Measurements from ENCODE around the gene PPM1A. TPM values are rescaled to one million over a fixed set of nuclear protein-coding genes. Genes with fewer than 3 reads are reported as not detected.

The PPM1A gene
- total and polyA plus RNA-seq, 2 donors from 2014 or later: 42.3 to 60.3 TPM

- Histone ChIP-seq H3K4me3 (ENCODE audit: low read length in 3 of 3) (no peak overlapping the region), H3K27me3 (ENCODE audit: control insufficient read depth, insufficient read depth, low read length) (no peaks in the 10 kb centered on the region), H3K9me3 (ENCODE audit: control insufficient read depth in 2 of 3, insufficient read depth in 1 of 3, low read length in 3 of 3) (no peaks in the 10 kb centered on the region), H3K27ac (ENCODE audit: low read depth in 2 of 2, low read length in 2 of 2) (no peak overlapping the region), H3K9ac (ENCODE audit: low read length in 3 of 3) (no peak overlapping the region), H3K36me3 (ENCODE audit: control insufficient read depth in 2 of 3, insufficient read depth in 3 of 3, low read length in 3 of 3) (no peaks in the 10 kb centered on the region), H3K4me1 (ENCODE audit: control insufficient read depth in 2 of 3, insufficient read depth in 2 of 3, low read depth in 1 of 3, low read length in 3 of 3) (peaks cover 0 to 11% (median 0%) of the 10 kb centered on the region in 3 donors)
- TF ChIP-seq CTCF (IDR thresholded peaks at IDR 0.05; ENCODE audit: borderline replicate concordance, extremely low read depth, insufficient read depth): no peak
- intact Hi-C loops (cut with DNase I): no loop called here
- FAIRE-seq: no peak
- no peak for DNase-seq
These were observed 33.3 kb upstream of the PPM1A start for GRCh38 chr14:60215520-60216420.

- intact Hi-C loops (cut with DNase I): no loop called here
- Histone ChIP-seq H3K36me3 (ENCODE audit: control insufficient read depth in 2 of 3, insufficient read depth in 3 of 3, low read length in 3 of 3) (no peaks in the 10 kb centered on the region), H3K27me3 (ENCODE audit: control insufficient read depth, insufficient read depth, low read length) (no peaks in the 10 kb centered on the region), H3K9ac (ENCODE audit: low read length in 3 of 3) (no peak overlapping the region), H3K27ac (ENCODE audit: low read depth in 2 of 2, low read length in 2 of 2) (no peak overlapping the region), H3K4me1 (ENCODE audit: control insufficient read depth in 2 of 3, insufficient read depth in 2 of 3, low read depth in 1 of 3, low read length in 3 of 3) (peaks cover 0 to 11% (median 0%) of the 10 kb centered on the region in 3 donors), H3K9me3 (ENCODE audit: control insufficient read depth in 2 of 3, insufficient read depth in 1 of 3, low read length in 3 of 3) (no peaks in the 10 kb centered on the region), H3K4me3 (ENCODE audit: low read length in 3 of 3) (no peak overlapping the region)
- DNase-seq: no peak
- TF ChIP-seq CTCF (IDR thresholded peaks at IDR 0.05; ENCODE audit: borderline replicate concordance, extremely low read depth, insufficient read depth): no peak
- FAIRE-seq: no peak
These were observed 31.3 kb upstream of the PPM1A start for GRCh38 chr14:60217713-60218112.

- Histone ChIP-seq H3K9me3 (ENCODE audit: control insufficient read depth in 2 of 3, insufficient read depth in 1 of 3, low read length in 3 of 3) (no peaks in the 10 kb centered on the region), H3K4me3 (ENCODE audit: low read length in 3 of 3) (no peak overlapping the region), H3K9ac (ENCODE audit: low read length in 3 of 3) (no peak overlapping the region), H3K27ac (ENCODE audit: low read depth in 2 of 2, low read length in 2 of 2) (no peak overlapping the region), H3K36me3 (ENCODE audit: control insufficient read depth in 2 of 3, insufficient read depth in 3 of 3, low read length in 3 of 3) (no peaks in the 10 kb centered on the region), H3K27me3 (ENCODE audit: control insufficient read depth, insufficient read depth, low read length) (no peaks in the 10 kb centered on the region), H3K4me1 (ENCODE audit: control insufficient read depth in 2 of 3, insufficient read depth in 2 of 3, low read depth in 1 of 3, low read length in 3 of 3) (peaks cover 0 to 8% (median 0%) of the 10 kb centered on the region in 3 donors)
- TF ChIP-seq CTCF (IDR thresholded peaks at IDR 0.05; ENCODE audit: borderline replicate concordance, extremely low read depth, insufficient read depth): no peak
- FAIRE-seq: no peak
- no peak for DNase-seq
- intact Hi-C loops (cut with DNase I): no loop called here
These were observed 28.9 kb upstream of the PPM1A start for GRCh38 chr14:60220084-60220483.

Measured in kidney (tissue), 14 donors.